GM19099 (cell line): ENCODE measurements around the gene GNAI2.
A peak's percentile ranks its signal among the peaks of the same experiment; 100 is the strongest.

Experiments
- POLR2A ChIP-seq: IDR thresholded peaks from 3 replicates; pipeline ENCODE4 v1.6.1; 2011; ENCODE audit warnings: low read depth; ENCODE audit not compliant: insufficient read length; ENCODE audit errors: extremely low read depth

Gene GNAI2

DNA sequence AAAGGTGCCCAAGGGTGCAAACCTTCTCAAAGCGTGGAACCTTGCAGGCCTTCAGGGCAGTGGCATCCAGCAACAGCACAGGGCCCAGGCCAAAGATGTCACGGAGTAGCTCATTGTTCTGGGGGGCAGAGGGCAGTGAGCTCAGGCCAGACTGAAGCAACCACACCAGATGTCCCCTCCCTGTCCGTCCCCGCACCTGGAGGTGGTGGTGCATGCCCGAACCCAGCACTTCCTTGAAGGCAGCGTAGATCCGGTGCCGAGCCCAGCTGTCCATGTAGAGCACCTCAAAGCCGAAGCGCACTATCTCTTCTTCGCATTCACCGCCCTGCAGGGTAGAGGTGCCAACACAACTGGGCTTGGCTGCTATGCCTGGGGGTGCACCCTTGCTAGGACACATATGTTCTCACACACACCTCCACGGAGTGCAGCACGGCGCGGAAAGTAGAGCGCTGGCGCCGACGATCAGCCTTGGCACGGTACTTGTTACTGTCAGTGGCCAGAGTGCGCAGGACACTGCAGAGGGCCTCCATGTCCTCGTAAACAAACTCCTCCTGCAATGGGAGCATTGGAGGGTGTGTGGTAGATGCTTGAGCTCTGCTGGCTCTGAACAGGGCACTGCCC is 52.5 kb downstream of the GNAI2 start:
- TF ChIP-seq POLR2A: no peak

DNA sequence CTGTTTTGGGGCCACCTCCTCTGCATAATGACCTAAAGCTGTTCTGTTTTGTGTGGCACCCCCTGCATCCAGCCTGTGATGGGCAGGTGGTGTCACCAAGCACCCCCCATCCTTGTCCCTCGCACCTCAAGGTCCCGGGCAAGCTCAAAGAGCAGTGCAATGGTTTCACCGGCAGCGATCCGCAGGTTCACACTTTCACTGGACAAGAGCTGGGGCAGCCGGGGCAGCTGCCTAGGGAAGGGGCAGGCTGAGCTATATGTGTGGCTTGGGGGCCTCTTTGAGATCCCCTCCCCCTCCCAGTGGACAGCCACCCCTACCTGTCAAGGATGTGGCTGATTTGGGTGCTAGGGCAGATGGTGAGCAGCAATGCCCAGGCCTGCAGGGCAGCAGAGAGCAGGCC is 53.1 kb downstream of the GNAI2 start:
- TF ChIP-seq POLR2A: no peak

DNA sequence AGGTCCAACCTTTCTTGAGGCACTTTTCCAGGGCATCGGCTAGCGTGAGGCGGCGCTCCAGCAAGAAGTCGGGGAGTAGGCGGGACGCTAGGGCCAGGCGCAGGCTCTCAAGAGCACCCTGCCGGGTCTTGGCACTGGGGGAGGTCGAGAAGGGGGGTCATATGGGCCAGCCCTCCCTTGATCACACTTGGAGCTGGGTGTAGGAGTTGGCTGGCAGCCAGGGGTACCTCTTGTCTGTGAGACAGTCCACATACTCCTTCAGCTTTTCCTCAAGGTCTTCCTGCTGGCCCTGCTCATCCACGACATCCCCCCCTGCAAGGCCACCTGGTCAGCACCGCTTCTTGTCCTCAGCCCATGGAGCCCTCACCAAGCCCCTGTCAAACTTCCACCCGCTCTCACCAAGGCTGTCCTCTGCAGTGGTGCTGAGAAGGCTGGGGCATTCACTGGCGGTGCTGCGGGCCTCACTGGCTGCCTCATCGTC is 54.2 kb downstream of the GNAI2 start:
- no peak for TF ChIP-seq POLR2A

DNA sequence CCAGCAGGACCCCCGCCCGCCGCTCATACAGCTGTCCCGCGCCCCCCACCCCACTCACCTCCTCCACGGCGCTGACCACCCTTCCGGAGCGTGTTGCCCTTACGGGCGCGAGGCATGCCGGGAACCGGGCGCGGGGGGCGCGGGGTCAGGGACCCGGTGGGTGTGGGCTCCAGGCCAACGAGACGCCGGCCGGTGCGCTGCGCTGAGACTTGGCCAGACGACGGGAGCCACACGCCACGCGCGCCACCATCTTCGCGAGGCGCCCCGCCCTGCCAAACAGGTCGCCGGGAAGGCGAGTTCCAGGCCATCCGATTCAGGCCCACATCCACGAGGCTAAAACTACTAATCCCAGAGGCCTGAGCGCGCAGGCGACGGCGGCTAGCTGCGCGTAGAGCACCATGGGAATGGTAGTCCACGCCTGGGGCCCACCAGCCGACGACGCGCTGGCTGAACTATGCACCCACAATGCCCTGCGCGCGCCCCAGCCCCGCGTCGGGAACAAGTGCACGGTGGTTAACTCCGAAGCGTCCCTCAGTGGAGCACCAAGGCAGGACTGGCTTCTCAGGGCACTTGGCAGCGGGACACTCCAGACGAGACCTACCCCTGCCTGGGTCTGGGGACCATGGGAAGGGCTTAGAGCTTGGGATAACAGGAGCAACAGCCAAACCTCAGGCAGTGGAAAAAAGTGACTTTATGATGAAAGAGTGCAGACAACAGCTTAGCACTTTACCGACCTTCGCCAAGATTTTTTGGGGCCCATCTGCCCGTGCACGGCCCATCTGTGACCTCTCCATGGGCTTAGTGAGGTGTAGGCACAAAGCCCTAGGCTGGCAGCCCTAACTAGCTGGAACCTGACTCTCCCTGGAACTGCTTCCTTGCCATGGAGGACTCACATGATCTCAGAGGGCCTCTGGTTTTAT is 56.4 kb downstream of the GNAI2 start, which contains the start of gene IFRD2:
Gene IFRD2, minus strand, starts transcription at position 271 of the 920 bp plus-strand sequence. Its CDS starts 155 bp downstream, at position 116.
- TF ChIP-seq POLR2A: peak; percentile 82

DNA sequence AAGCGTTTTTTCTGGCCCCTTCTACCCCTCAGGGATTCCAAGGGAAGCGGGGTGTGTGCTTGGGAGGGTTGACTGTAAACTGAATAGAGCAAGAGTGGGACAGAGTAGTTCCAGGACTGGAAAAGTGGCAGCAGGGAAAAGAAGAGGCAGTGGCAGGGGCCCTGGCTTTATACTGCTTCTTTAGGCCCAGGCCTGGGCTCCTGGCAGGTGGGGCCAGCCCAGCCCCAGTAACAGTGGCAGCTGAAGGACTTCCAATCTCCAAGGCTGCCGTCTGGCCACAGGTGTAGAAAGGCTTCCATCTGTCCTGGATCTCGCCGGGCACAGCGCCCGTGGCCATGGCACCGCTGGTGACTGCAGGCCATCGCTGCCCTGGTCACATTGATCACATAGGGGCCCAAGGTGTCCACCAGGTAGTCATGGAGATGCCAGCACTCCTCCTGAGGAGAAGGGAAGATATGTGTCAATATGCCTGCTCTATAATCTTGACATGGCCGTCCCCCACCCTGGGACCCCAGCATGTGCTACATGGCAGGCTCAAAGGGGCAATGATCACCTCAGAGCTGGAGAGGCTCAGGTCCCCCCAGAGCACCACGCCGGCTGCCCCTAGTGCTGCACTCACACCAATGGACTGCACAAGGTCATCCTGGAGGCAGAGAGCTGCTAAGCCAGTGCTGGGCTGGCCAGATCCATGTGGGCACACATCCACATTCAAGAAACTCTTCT is 57.2 kb downstream of the GNAI2 start:
- TF ChIP-seq POLR2A: no peak

DNA sequence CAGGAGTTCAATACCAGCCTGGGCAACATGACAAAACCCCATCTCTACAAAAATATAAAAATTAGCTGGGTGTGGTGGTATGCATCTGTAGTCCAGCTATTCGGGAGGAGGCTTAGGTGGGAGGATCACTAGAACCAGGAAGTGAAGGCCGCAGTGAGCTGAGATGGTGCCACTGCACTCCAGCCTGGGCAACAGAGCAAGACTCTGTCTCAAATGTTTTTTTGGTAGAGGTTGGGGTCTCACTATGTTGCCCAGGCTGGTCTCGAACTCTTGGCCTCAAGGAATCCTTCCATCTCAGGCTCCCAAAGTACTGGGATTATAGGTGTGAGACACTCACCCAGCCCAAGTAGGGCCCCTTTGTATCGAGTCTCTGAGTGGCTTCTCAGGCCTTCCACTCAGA is 58.1 kb downstream of the GNAI2 start:
- TF ChIP-seq POLR2A: no peak

DNA sequence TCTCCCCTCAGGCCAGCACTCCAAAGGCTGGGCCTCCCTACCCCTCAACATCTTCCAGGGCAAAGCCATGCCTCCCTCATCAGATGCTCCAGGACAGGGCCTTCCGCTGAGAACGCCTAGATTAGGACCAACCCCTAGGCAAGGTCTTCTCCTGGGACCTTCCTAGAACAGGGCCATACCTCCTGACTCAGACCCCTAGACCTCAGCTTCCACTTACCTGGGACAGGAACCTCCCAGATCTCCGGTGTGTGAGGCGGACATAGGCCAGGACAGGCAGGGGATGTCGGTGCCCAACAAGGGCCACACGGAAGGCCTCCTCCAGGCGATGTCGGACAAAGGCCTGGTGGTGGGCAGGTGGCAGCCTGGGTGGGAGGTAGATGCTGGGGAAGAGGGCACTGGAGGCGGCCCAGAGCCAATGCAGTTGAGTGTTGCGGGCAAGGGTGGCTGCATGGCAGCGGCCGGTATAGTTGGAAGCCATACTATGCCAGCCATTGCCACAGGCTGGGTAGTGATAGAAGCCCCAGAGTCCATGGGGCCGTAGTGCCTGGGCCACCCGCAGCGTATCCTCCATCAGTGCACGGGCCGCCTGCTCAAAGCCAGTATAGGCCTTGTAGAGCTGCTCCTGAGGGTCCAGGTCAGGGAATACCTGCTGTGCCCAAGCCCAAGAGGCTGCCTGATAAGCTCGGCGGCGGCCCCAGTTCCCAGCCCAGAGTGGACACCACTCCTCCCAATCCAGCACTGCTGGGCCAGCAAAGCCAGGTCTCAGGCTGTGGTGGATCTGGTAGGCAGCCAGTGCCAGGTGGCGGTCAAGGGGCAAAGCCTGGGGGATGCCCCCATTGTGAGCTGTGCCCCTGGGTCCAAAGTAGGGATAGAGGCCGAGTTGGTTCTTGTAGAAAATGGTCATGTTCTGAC is 58.7 kb downstream of the GNAI2 start:
- no peak for TF ChIP-seq POLR2A

DNA sequence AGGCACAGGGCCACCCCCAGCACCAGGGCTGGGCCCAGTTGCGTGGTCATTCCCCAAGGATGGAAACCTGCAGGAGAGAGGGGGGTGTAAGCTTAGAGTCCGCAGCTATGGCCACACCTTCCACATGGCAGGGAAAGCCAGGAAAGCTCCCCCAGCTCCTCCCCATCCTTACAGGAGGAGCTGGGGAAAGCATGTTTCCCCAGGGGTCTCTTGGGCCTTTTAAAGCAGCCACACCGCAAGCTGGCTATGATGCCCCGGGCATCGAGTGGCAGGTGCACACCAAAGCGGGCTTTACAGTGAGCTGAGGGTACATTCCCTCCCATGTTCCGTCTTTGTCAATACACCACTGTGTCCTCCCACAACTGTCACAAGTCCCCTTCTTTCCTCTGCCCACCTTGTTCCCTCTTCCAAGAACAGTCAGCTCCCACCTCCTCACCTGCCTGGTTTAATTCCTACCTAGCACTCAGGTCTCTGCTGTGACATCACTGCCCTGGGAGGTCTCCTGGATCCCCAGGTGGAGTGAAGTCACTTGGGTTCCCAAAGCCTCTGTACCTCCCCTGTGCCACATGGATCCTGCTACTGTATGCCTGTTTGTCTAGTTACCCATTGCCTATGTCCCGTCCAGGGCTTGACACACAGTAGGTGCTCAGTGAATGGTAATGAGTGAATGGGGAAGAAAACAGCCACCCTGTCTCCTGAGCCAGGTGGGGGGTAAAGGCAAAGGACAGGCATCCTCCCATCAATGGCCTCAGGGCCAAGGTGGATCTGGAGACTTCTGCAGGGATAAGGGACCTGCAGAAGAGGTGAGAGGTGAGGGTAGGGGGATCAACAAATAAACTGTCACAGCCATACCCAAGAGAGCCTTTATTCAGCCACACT is 59.8 kb downstream of the GNAI2 start:
- TF ChIP-seq POLR2A: no peak

DNA sequence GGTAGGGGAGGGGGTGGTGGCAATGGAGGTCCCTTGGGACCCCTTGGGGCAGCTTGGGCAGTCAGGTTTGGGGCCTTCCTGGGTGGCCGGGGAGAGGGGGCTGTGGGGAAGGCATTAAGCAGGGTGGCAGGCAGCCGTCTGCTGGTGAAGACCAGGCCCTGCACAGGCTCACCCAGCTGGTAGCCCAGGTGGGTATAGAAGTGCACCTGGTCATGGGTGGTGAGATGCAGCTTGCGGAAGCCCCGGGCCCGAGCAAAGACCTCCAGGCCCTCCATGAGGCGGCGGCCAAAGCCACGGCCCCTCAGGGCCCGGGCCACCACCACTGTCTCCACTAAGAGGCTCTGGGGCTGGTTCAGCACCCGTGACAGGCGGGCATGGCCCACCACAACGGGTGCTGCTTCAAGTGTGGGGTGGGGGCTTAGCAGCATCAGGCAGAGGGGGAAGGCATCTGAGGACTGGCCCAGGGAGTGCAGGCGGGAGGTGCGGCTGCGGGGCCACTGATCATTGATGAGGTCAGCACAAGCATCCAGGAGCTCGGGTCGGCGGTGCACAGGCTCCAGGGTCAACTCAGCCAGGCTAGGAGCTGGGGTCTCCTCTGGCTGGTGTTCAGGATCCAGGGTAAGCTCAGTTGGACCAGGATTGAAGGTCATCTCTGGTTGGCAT is 60.8 kb downstream of the GNAI2 start:
- TF ChIP-seq POLR2A: no peak

DNA sequence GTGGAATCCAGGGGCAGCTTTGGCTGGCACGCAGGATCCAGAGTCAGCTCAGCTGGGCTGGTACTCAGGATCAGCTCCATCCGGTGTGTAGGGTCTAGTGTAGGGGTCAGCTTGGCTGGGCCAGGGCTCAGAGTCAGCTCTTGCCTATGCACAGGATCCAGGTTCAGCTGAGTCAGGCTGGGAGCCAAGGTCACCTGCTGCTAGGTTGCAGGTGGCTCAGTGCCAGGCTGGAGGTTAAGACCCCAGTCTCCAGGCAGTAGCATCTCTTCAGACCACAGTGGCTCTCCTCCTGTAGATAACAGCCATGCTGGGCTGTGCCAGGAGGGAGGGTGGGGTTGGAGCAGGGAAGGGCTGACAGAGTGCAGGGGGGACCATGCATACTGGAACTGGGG is 61.4 kb downstream of the GNAI2 start:
- TF ChIP-seq POLR2A: no peak

DNA sequence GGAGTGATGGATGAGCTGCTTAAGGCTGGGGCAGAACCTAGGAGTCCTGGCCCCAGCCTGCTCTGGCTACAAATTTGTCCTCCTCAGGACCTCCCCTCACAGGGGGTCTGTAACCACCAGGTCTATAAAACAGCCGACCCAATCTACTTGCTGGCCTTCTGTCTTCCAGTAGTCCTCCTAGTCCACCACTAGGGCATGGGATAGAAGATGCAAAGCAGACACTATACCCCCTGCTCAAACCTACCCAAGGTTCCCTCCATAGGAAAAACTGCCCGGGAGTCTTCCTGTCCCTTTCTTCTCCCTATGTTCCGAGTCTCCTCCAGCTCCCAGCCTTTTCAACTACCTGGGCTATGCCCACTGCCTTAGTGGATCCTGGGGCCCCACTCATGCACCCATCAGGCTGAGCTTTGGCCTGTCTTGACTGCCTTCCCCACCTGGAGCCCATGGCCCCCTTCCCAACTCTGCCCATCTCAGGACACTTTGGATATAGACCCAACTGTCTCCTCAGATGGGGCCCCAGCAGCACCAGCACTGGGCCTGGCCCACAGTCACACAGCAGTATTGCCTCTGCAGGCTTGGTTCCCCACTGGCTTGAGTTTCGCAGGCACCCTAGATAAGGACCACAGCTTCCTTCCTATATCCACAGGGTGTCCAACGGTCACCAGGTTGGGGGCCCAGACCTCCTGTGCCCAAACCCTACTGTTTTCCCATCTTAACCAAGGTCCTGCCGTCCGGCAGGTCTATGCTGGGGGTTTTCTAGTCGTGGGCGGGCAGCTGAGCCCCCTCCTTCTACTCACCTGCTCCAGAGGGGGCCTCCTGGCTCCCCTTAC is 62.1 kb downstream of the GNAI2 start:
- no peak for TF ChIP-seq POLR2A

DNA sequence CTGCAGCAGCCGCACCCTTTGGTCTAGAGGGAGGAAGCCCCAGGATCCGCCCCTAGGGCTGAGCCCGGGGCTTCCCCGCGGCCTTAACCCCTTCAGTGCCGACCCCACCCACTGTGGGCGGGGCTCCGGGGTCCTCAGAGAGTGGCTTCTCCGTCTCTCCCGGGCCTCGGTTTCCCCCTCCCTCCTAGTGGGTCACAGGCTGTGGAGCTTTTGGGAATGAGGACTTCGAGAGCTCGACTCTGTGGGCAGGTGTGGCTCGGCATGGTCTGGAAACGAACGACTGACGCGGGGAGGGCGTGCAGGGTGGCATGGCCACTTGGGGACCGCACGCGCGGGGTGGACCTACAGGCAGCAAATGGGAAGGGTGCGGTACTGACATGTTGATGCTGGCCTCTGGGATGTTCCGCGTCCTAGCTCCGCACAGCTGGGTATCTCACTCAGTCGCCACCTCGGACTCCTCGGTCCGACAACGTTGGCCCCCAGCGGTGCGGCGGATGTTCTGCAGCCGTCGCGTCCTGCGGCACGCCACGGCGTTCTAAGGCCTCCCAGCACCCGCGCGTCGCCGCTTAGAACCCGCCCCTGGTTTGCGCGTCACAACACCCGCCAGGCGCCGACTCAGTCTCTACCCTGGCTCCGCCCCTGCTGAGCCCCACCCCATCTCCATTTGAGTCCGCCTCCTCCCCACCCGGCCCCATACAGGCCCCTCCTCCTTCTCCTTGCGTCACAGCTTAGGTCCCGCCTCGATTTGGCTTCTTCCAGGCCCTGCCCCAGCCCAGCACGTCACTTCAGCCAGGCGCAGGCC is 63.0 kb downstream of the GNAI2 start, which contains the start of the genes HYAL3 and NAA80:
Gene HYAL3, minus strand, starts transcription at position 570 of the 802 bp plus-strand sequence. CDS start 3,803 bp downstream, outside the sequence.
Gene NAA80, minus strand, starts transcription at position 570 of the 802 bp plus-strand sequence. CDS start 1,942 bp downstream, outside the sequence.
- TF ChIP-seq POLR2A: peak; percentile 86

DNA sequence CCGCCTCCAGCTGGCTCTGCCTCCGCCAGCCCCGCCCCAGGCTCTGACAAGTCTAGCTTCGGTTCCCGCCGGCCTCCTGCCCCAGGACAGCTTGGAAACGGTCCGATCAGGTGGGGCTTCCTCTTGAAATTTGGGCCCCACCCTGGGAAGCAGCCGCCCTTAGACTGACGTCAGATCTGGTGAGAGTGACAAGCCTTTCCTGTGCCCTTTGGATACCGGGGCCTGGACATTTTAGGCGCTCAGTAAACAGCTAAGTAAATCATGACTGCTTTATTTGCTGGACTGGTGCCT is 63.6 kb downstream of the GNAI2 start:
- TF ChIP-seq POLR2A: no peak
